ENCODE data around the gene MEI4.

MEI4 gene

GRCh38 chr6:77972334-77972733 lies 319.5 kb downstream of the MEI4 start:
- DNase-seq (ENCODE audit: low read depth) = no peak

All from ELR (cell line).